PFSK-1 (cell line): ENCODE data around the gene DIRAS3.

Experiments
- FOXP2 ChIP-seq: optimal IDR thresholded peaks from 2 replicates; pipeline ENCODE3; 2011; ENCODE audit warnings: borderline replicate concordance, control low read depth, inconsistent platforms; ENCODE audit not compliant: insufficient read depth; ENCODE audit errors: extremely low read length, extremely low read depth
- POLR2AphosphoS5 ChIP-seq: IDR thresholded peaks from 2 replicates; pipeline ENCODE4 v1.6.1; 2012; ENCODE audit warnings: low read depth, mild to moderate bottlenecking, control low read depth, low read length, moderate library complexity
- REST ChIP-seq, 2 experiments: IDR thresholded peaks; 2 replicates each; pipeline versions ENCODE4 v1.6.1 to v1.8.0; 2011 to 2012; ENCODE audit warnings: low read depth in 2 of 2, low read length in 2 of 2, control low read depth in 1 of 2, inconsistent platforms in 1 of 2, mild to moderate bottlenecking in 1 of 2, moderate library complexity in 1 of 2; ENCODE audit not compliant: insufficient read depth in 1 of 2
- SIN3A ChIP-seq: IDR thresholded peaks from 2 replicates; pipeline ENCODE4 v1.6.1; 2012; ENCODE audit warnings: mild to moderate bottlenecking, low read length, moderate library complexity, borderline replicate concordance; ENCODE audit not compliant: insufficient read depth
- TAF1 ChIP-seq: IDR thresholded peaks from 2 replicates; pipeline ENCODE4 v1.6.1; 2012; ENCODE audit warnings: low read length, control low read depth, borderline replicate concordance; ENCODE audit not compliant: insufficient read depth

DIRAS3 gene

GRCh38 chr1:68057050-68057449 lies 6.6 kb upstream of the DIRAS3 start:
- TF ChIP-seq FOXP2 (no peak), REST (IDR thresholded peaks at IDR 0.05; ENCODE audit: insufficient read depth in 1 of 2, low read depth in 2 of 2, low read length in 2 of 2) (no peak), TAF1 (no peak), SIN3A (no peak), POLR2AphosphoS5 (no peak)

GRCh38 chr1:68051475-68051874 lies 1.0 kb upstream of the DIRAS3 start:
- TF ChIP-seq POLR2AphosphoS5: no peak
- no peak for TF ChIP-seq SIN3A
- TF ChIP-seq FOXP2: no peak
- TF ChIP-seq TAF1: no peak
- no peak for TF ChIP-seq REST (IDR thresholded peaks at IDR 0.05; ENCODE audit: insufficient read depth in 1 of 2, low read depth in 2 of 2, low read length in 2 of 2)

- TF ChIP-seq REST (IDR thresholded peaks at IDR 0.05; ENCODE audit: insufficient read depth in 1 of 2, low read depth in 2 of 2, low read length in 2 of 2): no peak
- no peak for TF ChIP-seq POLR2AphosphoS5
Observed at GRCh38 chr1:68047659-68048026, 2.8 kb downstream of the DIRAS3 start.

- TF ChIP-seq SIN3A: no peak
- no peak for TF ChIP-seq TAF1
- no peak for TF ChIP-seq REST (IDR thresholded peaks at IDR 0.05; ENCODE audit: insufficient read depth in 1 of 2, low read depth in 2 of 2, low read length in 2 of 2)
- TF ChIP-seq POLR2AphosphoS5: no peak
Observed at GRCh38 chr1:68046885-68047658, 3.4 kb downstream of the DIRAS3 start.

- TF ChIP-seq TAF1 (no peak), POLR2AphosphoS5 (no peak), REST (IDR thresholded peaks at IDR 0.05; ENCODE audit: insufficient read depth in 1 of 2, low read depth in 2 of 2, low read length in 2 of 2) (no peak), SIN3A (no peak), FOXP2 (no peak)
Observed at GRCh38 chr1:68046423-68046822, 4.0 kb downstream of the DIRAS3 start.
